NK-92 (cell line): ENCODE results near the gene LDB3.

Experiments
- DNase-seq: peaks from one replicate; lab custom pipeline; 2025; ENCODE audit not compliant: unreplicated experiment; lab: John Stamatoyannopoulos, UW

The LDB3 gene

DNA sequence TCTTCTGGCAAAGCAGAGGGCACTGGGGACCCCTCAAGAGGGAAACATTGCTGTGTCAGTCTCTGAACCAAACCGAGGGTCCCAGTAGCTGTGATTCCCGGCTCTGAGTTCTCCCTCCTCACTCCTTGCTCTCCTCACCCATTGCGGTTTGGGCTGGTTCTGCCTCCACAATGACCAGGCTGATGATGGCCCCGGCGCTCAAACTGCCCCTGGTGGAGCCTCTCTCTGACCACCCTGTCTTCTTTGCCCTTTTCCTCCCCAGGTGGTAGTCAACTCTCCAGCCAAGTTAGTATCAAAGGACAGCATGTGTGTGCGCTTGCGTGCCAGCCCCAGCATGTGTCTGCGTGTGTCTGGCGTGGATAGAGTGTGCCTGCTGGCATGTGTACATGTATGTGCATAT is 17.1 kb downstream of the LDB3 start:
- no peak for DNase-seq

DNA sequence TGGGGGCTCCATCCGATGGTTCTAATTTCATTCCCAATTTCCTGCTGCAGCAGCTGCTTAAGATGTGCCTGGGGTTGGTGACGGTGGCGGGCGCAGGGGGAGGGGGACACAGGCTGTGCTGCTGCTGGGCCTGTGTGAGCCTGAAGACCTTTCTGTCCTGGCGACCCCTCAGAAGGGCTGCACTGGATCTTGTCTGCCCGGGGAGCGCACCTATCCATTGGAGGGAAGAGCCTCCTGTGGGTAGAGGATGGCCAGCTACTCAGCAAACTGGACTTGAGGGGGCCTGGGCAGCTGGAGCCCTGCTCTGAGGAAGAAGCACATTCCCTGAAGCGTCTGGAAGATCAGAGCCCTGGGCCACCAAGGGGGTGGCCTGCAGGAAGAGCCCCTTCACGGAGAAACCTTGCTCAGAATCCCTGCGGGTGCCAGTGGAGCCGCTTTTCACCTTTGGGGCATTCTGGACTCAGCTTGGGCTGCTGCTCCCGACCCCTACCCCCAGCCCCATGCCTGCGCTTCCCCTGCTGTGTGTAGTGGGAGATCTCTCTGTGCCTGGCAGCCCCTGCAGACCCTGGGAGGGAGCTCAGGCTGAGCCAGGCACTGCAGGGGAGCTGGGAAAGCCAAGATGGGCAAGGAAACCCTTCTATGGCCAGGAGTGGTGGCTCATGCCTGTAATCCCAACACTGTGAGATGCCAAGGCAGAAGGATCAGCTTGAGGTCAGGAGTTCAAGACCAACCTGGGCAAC is 17.8 kb downstream of the LDB3 start:
- no peak for DNase-seq

DNA sequence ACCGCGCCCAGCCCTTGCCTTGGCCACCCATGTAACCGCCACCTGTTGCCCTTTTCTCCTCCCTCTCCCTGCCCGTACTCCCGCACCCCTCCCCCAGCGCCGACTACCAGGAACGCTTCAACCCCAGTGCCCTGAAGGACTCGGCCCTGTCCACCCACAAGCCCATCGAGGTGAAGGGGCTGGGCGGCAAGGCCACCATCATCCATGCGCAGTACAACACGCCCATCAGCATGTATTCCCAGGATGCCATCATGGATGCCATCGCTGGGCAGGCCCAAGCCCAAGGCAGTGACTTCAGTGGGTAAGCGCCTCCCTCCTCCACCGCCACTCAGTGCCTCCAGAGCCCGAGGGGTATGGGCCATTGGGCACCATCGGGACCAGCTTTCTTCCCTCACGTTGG is 18.7 kb downstream of the LDB3 start:
- no peak for DNase-seq

DNA sequence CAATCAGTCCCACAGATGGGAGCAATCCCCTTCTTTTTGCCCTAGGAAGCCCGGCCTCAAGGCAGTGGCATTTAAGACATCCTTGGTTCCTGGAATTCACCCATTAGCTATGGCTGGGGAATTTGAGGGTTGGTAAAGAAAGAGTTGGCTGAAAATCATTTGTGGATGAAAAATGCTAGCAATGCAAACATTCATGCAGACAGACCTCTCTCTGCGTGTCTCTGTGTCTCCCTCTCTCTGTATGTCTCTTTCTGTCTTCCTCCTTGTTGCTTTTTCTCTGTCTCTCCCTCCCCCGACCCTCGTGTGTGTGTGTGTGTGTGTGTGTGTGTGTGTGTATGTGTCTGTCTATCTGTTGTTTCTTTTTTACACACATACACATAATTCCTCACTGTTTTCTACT is 19.4 kb downstream of the LDB3 start:
- DNase-seq, result no peak

DNA sequence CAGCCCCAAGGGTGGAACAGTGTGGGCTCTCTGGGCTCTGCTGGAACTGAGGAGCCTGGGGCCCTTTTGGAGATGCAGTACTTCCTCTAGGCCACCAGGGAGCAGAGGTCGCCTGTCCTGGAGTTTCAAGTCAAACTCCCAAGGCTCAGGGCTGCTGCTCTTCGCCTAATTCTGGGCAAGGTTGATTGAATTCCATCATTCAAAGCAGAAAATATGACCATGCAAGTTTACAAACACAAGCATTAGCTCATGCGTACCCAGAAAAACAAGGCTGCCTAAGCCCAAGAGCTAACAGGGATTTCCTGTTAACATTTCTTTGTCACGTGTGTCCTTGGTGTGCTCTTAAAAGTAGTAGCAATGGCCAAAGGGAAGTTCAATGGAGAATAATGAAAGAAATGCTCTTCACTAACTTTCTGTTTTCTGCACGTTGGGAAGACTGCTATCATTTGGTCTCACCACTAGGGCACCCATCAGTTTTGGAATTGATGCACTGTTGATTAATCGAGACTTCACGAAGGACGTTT is 20.1 kb downstream of the LDB3 start:
- no peak for DNase-seq

DNA sequence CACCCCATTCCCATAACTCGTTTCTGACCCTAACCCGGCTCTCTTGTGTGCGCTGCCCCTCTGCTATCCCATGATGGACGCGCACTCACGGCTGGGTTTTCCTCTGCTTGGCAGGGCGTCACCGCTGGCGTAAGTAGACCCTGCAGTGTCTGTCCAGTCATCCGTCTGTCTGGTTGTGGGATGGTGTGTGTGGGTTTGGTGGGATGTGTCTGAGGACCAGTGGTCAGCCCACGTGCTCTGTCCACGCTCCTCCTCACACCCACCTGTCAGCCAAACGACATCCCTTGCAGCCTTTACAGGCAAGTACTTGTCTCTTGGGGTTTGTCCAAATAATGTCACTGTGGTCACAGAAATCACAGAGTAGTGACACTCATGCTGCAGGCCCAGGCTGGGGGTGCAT is 20.8 kb downstream of the LDB3 start:
- no peak for DNase-seq

DNA sequence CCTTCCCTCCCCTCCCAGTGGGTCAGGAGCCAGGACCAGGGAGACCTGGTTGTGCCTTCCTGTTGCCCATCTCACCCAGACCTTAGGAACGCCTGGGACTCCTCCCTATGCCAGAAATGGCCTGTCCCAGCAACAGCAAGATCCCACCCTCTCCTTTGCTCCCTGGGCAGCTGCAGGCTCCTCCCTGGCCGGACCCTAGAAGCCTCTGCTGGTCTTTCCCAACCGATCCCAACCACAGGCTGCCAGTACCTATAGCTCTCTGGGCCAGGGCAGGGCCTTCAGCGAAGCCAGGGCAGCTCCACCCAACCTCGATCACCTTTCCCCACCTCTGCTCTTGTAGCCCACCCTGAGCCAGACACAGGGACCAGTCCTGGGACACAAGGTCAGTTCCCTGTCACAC is 21.9 kb downstream of the LDB3 start:
- no peak for DNase-seq

DNA sequence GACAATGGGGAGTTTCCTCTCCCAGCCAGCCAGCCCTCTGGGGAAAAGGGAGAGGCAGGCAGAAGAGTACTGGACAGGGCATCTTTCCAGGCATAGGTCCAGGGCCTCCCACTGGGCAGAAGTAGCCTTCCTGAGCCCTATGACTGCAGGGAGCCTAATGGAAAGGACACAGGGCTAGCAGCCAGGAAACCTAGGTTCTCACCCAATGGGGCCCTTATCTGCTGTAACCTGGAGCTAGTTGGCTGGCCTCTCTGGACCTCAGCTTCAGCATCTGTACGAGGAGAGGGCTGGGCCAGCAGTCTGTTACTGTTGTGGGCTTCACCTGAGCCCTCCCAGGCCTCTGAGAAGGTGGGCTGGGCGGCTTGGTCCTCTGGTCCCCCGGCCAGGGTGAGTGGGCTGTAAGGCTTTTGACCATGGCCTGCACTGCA is 22.4 kb downstream of the LDB3 start:
- DNase-seq, result no peak

DNA sequence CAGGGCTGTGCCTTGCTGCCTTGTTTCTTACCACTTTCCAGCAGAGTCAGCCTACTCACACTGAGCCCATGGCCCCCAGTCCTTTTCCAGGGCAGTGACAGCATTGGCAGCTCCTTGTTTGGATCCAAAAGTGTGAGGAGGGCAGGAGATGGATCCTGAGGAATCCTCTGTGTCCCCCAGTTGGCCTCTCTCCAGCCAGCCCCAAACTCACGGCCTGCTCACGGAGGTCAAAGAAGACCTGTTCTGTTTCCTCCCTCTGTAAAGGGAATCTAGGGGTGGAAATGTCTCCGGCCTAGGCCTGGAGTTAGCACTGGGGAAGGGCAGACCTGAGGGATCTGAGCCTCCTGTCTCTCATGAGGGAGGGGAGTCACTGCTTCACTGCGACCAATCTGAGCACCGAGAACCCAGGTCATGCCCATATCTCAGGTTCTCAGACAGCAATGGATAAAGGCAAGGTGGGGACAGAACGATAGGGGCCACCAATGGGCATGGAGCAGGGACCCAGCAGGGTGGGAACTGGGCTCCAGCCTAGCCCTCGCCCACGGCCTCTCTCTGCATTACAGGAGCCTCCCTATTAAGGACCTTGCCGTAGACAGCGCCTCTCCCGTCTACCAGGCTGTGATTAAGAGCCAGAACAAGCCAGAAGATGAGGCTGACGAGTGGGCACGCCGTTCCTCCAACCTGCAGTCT is 23.2 kb downstream of the LDB3 start:
- no peak for DNase-seq

DNA sequence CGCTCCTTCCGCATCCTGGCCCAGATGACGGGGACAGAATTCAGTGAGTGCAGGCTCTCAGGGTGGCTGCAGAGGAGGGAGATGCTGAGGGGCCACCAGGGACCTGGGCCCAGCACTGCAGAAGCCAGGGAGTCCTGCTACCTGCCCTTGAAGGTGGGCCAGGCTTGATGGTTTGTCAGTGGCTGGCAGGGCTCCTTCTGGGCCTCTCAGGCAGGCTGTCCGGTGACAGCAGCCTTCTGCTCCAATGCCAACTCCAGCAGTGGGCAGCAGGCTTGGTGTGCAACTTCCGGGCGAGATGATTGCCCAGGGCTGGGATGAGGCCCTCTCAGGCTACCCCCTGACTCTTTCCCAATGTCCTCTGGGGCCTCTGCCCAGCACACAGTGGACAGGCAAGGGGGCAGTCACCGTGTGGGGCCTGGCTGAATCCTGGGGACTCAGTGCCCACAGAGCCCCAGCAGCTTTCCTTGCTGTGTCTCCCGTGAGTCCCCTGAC is 23.8 kb downstream of the LDB3 start:
- no peak for DNase-seq

DNA sequence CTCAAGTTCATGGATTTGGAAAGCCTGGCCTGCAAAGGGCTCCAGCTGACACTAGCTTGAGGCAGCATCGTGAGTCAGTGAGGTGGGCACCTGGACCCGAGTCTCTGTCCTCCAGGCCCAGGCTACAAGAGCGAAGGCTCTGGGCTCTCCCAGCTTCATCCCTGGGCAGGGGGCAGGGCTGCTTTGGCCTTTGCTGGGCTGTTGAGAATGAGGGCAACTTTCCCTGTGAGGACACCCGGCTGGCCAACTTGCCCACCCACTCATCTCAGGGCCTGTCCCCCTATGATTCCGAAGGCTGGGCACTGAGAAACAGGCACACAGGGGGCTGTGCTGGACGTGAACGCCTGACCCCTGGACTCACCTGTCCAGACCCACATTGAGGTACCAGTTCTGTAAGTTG is 24.4 kb downstream of the LDB3 start:
- DNase-seq, result no peak

DNA sequence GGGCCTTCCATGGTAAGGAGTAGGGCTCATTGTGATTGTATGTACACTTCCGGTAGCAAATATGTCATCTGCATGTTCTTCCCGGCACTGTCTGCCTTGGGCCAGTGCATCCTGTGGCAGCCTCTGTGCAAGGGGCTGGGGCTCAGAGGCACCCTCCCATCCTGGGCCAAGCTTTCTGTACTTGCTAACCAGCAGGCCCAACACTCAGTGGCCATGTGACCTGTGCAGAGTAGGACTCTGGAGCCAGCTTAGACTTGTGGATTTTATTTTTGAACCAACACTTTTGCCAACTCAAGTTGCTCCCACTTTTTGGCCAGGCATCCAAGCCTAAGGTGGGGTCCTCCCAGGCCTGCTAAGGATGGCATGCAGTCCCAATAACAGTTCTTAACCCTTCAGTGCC is 25.0 kb downstream of the LDB3 start:
- no peak for DNase-seq

DNA sequence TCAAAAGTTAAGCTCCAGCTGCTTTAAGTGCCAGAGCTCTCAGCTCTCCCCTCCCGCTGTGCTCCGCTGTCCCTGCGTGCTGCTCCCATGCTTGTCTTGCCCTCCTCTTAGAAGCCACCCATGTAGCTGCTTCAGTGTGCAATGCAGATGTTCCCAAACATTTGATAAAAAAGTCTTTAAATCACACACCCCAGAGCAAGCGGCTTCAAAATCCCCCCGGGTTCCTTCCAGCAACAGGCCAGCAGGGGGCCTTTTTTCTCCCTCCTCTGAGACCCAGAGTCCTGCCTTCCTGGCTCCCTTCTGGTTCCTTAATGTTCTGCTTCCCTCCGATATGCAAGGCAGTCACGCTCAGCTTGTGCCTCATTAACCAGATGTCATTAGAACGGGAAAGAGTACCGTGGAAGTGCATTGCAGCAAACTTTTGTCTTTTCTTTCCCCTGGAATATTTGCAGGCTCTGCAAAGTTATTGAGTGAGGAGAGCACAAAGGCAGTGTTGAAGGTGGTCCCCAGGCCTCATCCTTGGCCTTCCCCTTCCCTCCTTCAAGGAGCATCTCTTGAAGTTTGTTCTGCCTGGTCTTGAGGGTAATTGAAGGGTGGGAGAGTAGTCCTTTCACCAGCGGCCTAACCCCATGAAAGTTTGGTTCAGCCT is 25.5 kb downstream of the LDB3 start:
- DNase-seq, result no peak

DNA sequence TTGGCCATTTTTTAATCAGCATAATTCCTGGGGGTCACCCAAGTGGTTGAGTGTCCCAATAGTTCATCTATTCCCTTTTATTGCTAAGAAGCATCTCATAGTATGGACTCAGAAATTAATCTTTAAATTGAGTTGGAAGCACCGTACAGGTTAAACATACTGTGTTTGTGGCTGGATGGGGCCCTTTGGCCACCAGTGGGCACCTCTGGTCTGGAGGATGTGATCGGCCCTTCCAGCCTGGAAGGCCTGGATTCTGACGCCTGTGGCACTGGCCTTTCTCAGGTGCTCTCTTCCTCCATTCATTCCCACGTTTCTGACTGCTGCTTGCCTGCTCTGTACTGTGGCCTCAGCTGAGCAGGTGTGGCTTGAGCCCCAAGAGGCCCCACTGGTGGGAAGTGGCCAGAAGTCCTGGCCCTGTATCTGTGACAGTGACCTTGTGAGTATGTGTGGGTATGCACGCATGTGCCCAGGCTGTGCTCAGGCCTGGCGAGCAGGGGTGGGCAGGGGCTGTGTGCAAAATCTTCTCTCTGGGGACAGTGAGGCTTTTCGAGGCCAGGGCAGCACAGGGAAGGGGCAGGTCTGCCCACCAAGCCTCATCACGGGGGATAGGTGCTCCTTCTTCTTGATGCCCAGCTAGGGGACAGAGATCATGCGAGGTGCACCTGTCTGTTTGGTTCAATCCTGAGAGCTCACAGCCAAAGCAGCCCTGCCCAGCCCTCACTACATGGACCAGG is 30.1 kb downstream of the LDB3 start:
- DNase-seq, result no peak

DNA sequence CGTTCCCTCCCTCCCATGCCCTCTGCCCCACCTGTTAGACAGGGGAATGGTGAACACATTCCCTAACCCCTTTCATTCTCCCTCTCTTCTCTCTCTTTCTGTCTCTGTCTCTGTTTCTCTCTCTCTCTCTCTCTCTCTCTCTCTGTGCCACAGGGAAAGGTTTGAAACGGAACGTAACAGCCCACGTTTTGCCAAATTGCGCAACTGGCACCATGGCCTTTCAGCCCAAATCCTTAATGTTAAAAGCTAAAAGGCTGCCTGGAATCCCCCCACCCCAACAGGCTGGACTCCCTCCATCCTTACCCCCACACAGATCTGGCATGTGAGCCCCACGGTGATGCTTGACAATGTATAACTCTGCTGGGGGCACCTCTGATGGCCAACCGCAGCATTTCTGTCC is 30.8 kb downstream of the LDB3 start:
- no peak for DNase-seq

DNA sequence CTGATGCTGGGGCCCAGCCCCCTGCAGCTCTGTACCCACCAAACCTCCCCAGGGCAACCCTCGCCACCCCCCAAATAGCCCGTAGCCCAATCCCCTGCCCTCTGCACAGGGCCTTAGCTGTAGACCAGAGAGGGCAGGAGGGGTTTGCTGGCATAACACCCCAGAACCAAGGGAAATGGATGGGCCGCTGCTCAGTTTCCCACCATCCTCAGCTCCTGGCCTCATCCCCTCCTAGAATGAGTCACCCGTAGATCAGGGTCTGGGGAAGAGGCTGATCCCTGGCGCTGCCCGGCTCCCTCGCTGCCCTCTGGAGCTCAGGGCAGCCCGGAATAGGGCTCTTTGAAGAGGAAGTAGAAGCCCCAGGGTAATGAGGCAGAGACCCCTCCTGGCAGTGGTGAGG is 31.2 kb downstream of the LDB3 start:
- DNase-seq, result no peak

DNA sequence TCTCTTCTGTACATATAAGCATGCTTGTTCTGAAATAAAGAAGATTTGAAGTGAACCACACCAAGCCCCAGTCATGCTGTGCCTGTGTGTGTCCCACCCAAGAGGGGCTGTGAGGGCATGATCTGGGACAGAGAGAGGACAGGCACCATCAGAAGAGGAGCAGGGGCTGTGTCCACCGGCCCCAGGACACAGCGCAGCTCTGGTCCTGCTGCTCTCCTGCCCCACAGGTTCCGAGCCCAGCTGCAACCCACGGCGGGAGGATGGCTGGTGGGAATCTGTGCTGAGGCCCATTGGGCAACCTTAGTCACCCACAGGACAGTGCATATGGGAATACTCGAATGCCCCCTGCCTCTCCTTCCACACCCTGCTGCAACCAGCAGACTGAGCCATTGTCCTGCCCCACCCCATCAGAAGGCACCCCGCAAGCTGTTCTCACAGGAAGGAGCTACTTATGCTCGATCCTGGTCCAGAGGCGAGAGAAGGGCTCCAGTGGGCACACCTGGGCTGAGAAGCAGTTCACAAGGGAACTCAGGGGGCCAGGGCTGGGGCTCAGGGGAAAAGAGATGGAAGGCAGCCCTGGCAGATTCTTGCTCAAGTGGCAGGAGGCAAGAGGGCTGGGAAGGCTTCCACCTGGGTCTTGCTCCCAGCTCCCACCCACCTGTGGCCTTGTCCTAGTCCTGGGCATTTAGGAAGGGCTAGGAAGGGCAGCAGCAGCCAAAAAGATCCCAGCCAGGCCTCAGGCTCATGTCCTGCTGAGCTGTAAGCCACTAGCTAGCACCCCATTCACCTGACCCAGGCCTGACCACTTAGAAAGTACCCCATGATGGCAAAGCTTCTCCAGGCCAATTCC is 31.9 kb downstream of the LDB3 start:
- DNase-seq, result no peak

DNA sequence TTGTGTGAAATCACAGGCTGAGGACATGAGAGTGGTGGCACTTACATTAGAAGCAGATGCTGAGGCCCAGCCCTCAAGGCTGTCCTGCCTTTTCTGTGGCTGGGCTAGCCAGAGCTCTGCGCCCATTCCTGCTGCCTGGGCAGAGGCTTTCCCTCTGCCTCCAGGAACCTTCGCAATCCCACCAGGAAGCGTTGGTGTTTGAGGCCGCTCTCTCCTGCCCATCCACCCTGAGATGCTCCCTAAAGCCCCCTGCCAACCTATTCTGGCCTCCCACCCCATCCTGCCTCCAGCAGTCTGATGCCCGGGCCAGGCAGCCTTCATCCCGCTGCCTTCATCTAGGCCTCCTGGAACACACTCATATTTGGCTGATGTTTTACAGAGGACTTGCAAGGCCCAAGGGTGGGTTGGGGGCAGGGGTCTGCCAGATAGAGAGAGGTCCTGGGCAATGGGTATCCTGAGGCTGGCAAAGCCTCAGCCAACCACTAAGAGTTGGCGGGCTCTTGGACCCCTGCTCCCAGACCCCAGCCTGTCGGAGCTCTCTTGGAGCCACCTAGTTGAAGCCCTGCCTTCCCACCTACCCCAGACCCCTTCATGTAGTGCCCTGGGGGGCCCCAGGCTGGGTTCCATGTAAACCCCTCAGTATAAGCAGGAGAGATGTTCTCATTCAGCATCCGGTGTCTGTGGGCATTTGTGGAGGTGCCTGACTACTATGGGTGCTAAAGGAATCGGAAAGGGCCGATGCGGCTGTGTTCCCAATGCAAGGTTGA is 32.7 kb downstream of the LDB3 start:
- no peak for DNase-seq

DNA sequence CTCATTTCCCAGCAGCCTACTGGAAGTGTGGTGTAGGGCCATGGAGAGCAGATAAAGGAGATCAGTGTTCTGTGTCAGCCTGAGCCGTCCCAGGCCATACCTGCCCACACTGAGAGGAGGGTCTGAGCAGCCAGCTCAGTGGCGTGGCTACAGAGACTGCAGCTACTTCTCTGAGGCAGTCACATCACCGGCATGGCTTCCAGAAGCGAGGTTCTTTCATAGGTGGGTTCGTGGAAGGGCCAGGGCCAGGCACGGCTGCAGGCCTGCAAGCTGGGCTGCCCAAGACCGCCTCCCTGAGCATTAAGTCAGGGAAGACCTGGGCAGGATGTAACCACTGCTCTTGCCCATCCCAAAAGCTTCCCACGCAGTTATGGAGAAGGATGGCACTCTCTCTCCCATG is 34.9 kb downstream of the LDB3 start:
- no peak for DNase-seq

DNA sequence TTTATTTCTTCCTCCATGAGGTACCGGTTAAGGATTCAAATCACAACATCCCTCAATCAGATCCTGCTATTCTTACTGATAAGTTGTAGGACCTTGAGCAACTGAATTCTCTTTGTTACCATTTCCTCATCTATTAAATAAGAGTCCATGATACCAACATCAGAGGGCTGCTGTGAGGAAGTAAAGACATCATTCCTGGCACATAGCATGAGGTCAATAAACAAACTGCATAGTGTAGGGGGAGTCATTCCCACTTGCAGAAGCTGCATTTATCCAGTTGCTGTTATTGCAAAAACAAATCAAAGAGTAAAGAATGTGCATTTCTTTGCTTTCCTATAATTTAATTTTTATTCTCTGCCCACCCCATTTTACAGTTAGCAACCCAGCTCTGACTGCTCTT is 36.8 kb downstream of the LDB3 start:
- DNase-seq, result no peak
